KMS-11 (cell line): Measurements from ENCODE around the gene VSTM2B.

Experiments
- H2AFZ ChIP-seq: fragments of 200-600 bp; sonication (generic); 2 replicates; pipeline ENCODE4 v1.6.1; 2016; ENCODE audit warnings: antibody characterized with exemption, mixed run types, low read depth
- H3K27ac ChIP-seq: fragments of 200-600 bp; sonication (generic); 2 replicates; pipeline ENCODE4 v1.6.1; 2016; ENCODE audit warnings: mild to moderate bottlenecking, mixed run types
- H3K27me3 ChIP-seq: fragments of 200-600 bp; sonication (generic); 2 replicates; pipeline ENCODE4 v1.6.1; 2017; ENCODE audit warnings: mild to moderate bottlenecking, low read depth, mixed run types, moderate library complexity; ENCODE audit not compliant: insufficient read depth
- H3K36me3 ChIP-seq: fragments of 200-600 bp; sonication (generic); 2 replicates; pipeline ENCODE4 v1.6.1; 2017; ENCODE audit warnings: mild to moderate bottlenecking, mixed run types; ENCODE audit not compliant: insufficient read depth
- H3K4me1 ChIP-seq: fragments of 200-600 bp; sonication (generic); 2 replicates; pipeline ENCODE4 v1.6.1; 2016; ENCODE audit warnings: mild to moderate bottlenecking, low read depth, mixed run types; ENCODE audit not compliant: poor library complexity, severe bottlenecking
- H3K4me2 ChIP-seq: fragments of 200-600 bp; sonication (generic); 2 replicates; pipeline ENCODE4 v1.7.0; 2016; ENCODE audit warnings: mild to moderate bottlenecking, mixed run types
- H3K4me3 ChIP-seq: fragments of 200-600 bp; sonication (generic); IDR thresholded peaks from 2 replicates; pipeline ENCODE4 v1.6.1; 2017; ENCODE audit warnings: low read depth, low read length, mixed read lengths; ENCODE audit not compliant: insufficient read depth
- H3K79me2 ChIP-seq: fragments of 200-600 bp; sonication (generic); 2 replicates; pipeline ENCODE4 v1.6.1; 2016; ENCODE audit warnings: low read depth, mixed run types; ENCODE audit not compliant: insufficient read depth
- H3K9ac ChIP-seq: fragments of 200-600 bp; sonication (generic); 2 replicates; pipeline ENCODE4 v1.6.1; 2016; ENCODE audit warnings: mild to moderate bottlenecking, mixed run types
- H4K20me1 ChIP-seq: fragments of 200-600 bp; sonication (generic); 2 replicates; pipeline ENCODE4 v1.6.1; 2016; ENCODE audit warnings: mild to moderate bottlenecking, mixed run types; ENCODE audit not compliant: insufficient read depth
- TF ChIP-seq, protein P1 (sequence below): fragments of 200-600 bp; sonication (generic); conservative IDR thresholded peaks from 2 replicates; pipeline ENCODE4 v1.6.1; 2017; ENCODE audit warnings: low read depth, mild to moderate bottlenecking, antibody characterized with exemption, low read length, moderate library complexity, mixed read lengths

VSTM2B gene

GRCh38 chr19:29519931-29520330 lies 5.9 kb upstream of the VSTM2B start:
- no peak overlapping the region for H3K9ac ChIP-seq
- no peaks in the 10 kb centered on the region for H3K27me3 ChIP-seq
- no peak overlapping the region for H2AFZ ChIP-seq
- H3K36me3 ChIP-seq = no peaks in the 10 kb centered on the region
- no peak overlapping the region for H3K4me3 ChIP-seq
- TF ChIP-seq, protein P1, sequence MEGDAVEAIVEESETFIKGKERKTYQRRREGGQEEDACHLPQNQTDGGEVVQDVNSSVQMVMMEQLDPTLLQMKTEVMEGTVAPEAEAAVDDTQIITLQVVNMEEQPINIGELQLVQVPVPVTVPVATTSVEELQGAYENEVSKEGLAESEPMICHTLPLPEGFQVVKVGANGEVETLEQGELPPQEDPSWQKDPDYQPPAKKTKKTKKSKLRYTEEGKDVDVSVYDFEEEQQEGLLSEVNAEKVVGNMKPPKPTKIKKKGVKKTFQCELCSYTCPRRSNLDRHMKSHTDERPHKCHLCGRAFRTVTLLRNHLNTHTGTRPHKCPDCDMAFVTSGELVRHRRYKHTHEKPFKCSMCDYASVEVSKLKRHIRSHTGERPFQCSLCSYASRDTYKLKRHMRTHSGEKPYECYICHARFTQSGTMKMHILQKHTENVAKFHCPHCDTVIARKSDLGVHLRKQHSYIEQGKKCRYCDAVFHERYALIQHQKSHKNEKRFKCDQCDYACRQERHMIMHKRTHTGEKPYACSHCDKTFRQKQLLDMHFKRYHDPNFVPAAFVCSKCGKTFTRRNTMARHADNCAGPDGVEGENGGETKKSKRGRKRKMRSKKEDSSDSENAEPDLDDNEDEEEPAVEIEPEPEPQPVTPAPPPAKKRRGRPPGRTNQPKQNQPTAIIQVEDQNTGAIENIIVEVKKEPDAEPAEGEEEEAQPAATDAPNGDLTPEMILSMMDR = no peak
- H3K4me1 ChIP-seq = no peaks in the 10 kb centered on the region
- H3K27ac ChIP-seq = no peak overlapping the region
- H3K4me2 ChIP-seq = no peak overlapping the region
- no peaks in the 10 kb centered on the region for H3K79me2 ChIP-seq
- no peaks in the 10 kb centered on the region for H4K20me1 ChIP-seq

DNA sequence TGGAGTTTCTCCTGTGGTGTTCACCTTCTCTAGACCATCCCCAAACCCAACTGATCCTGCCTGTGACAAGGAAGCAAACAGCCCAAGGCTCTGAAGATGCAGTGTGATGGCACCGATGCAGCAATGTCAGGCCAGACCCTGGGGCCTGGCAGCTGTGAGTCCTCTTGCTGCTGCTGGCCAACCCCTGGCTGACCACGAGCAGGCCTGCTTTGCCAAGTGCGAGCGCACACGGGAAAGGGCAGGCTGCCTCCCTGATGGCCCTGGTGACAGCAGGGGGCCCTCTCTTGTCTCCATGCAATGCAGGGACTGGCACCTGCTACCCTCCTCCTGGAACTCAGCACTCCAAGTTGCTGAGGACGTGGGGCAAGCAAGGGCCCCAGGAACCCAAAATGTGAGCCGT lies 5.4 kb upstream of the VSTM2B start:
- TF ChIP-seq, protein P1 = no peak
- Histone ChIP-seq H3K4me1 (no peaks in the 10 kb centered on the region), H4K20me1 (no peaks in the 10 kb centered on the region), H3K36me3 (no peaks in the 10 kb centered on the region), H3K27ac (no peak overlapping the region), H3K79me2 (no peaks in the 10 kb centered on the region), H3K9ac (no peak overlapping the region), H3K27me3 (no peaks in the 10 kb centered on the region), H3K4me2 (no peak overlapping the region), H3K4me3 (no peak overlapping the region), H2AFZ (no peak overlapping the region)

GRCh38 chr19:29521291-29522075 lies 4.3 kb upstream of the VSTM2B start:
- no peaks in the 10 kb centered on the region for H3K4me1 ChIP-seq
- no peaks in the 10 kb centered on the region for H4K20me1 ChIP-seq
- TF ChIP-seq, protein P1 = no peak
- H3K27ac ChIP-seq = no peak overlapping the region
- no peaks in the 10 kb centered on the region for H3K36me3 ChIP-seq
- no peak overlapping the region for H3K4me3 ChIP-seq
- H2AFZ ChIP-seq = no peak overlapping the region
- no peaks in the 10 kb centered on the region for H3K27me3 ChIP-seq
- H3K9ac ChIP-seq = no peak overlapping the region
- no peak overlapping the region for H3K4me2 ChIP-seq
- H3K79me2 ChIP-seq = no peaks in the 10 kb centered on the region

DNA sequence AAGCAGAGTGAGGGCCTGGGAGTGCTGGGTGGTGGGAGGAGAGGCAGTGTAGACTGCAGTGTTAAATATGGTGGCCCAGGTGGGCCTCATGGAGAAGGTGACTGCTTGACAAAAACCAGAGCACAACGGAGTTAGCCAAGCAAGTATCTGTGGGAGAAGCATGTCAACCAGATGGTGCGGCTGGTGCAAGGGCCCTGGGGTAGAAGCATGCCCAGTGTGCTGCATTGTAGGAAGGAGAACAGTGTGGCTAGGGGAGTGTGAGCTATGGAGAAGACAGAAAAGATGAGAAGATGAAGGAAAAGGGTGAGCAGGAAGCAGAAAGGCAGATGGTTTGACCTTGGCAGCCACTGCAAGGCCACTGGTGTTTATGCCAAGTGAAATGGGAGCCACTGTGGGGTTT lies 2.2 kb upstream of the VSTM2B start:
- Histone ChIP-seq H3K27me3 (no peaks in the 10 kb centered on the region), H3K4me1 (no peaks in the 10 kb centered on the region), H3K4me3 (no peak overlapping the region), H3K79me2 (no peaks in the 10 kb centered on the region), H3K9ac (no peak overlapping the region), H4K20me1 (no peaks in the 10 kb centered on the region), H2AFZ (no peak overlapping the region), H3K27ac (no peak overlapping the region), H3K4me2 (no peak overlapping the region), H3K36me3 (no peaks in the 10 kb centered on the region)
- TF ChIP-seq, protein P1 = no peak
